Measurements from ENCODE around the gene PHACTR3. TPM values are rescaled to one million over a fixed set of nuclear protein-coding genes. Genes with fewer than 3 reads are reported as not detected.

The PHACTR3 gene
- total RNA-seq, 4 donors from 2014 or later: 1.4 to 7.2 (median 4.3) TPM

DNA sequence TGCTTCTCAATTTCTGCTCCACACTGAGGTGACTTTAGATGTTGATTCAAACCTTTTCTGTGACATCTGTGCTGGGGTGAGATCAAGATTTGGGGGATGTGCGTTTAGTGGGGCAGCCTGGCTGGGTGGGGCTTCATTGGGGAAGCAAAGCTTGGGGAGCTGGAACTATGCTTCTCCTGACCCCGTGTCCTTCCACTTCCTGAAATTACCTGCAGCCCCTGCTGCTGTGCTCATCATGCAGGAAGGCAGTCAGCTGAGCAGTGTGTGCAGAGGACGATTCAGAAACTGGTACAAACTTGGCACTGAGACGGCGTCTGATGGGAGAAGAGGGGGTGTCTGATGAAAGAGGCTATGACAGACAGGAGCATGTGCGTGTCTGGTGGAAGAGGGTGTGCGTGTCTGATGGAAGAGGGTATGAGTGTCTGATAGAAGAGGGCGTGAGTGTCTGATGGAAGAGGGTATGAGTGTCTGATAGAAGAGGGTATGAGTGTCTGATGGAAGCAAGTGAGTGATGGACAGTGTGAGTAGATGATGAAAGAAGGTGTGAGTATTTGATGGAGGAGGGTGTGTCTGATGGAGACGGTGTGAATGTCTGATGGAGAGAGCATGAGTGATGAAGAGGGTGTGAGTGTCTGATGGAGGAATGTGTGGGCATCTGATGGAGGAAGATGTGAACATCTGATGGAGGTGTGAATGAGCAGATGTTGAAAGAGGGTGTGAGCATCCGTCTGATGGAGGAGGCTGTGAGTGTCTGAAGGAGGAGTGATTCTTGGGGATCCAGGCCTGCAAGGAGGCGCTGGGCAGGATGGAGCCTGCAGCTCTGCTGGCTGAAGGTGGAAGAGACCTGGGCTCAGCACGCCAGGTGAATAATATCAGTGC is 225.7 kb downstream of the PHACTR3 start:
- DNase-seq (ENCODE audit: low spot score in 2 of 2): peak; percentile 13 to 80

DNA sequence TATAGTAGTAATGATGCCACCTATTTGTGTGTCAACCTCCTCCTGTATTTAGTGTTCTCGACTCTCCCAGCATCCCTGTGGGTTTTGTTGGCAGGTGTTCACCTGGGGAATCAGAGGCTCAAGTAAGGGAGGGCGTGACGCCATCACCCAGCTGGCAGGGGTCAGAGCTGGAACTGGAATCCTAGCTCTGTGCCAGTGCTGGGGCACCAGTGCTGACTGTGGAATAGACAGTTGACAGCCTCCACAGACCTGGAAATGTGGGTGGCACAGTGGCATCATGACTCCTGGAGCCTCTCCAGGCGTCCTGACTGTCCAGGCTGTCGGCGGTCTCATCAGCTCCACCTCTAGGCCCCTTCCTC is 226.3 kb downstream of the PHACTR3 start:
- 50 to 62% methylated on average over 6 of the region's 6 CpGs for WGBS, 2 donors
- intact Hi-C loops (cut with DNase I; ENCODE audit: low total_unique reads): no loop called here
- peak in 1 of 2 donors; percentile 75 for DNase-seq (ENCODE audit: low spot score in 2 of 2)
- TF ChIP-seq, protein P1, sequence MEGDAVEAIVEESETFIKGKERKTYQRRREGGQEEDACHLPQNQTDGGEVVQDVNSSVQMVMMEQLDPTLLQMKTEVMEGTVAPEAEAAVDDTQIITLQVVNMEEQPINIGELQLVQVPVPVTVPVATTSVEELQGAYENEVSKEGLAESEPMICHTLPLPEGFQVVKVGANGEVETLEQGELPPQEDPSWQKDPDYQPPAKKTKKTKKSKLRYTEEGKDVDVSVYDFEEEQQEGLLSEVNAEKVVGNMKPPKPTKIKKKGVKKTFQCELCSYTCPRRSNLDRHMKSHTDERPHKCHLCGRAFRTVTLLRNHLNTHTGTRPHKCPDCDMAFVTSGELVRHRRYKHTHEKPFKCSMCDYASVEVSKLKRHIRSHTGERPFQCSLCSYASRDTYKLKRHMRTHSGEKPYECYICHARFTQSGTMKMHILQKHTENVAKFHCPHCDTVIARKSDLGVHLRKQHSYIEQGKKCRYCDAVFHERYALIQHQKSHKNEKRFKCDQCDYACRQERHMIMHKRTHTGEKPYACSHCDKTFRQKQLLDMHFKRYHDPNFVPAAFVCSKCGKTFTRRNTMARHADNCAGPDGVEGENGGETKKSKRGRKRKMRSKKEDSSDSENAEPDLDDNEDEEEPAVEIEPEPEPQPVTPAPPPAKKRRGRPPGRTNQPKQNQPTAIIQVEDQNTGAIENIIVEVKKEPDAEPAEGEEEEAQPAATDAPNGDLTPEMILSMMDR (IDR thresholded peaks at IDR 0.05): no peak
- no peak for TF ChIP-seq POLR2A (IDR thresholded peaks at IDR 0.05)
- no peak overlapping the region for H3K4me3 ChIP-seq (ENCODE audit: low read depth, poor library complexity, severe bottlenecking)

More for the DNA sequence above, 225.7 kb downstream of the PHACTR3 start:
- WGBS, 2 donors: 69 to 71% methylated on average over 12 of the region's 12 CpGs
- intact Hi-C loops (cut with DNase I; ENCODE audit: low total_unique reads): no loop called here
- no peak overlapping the region for H3K4me3 ChIP-seq (ENCODE audit: low read depth, poor library complexity, severe bottlenecking)
- TF ChIP-seq POLR2A (IDR thresholded peaks at IDR 0.05): no peak

DNA sequence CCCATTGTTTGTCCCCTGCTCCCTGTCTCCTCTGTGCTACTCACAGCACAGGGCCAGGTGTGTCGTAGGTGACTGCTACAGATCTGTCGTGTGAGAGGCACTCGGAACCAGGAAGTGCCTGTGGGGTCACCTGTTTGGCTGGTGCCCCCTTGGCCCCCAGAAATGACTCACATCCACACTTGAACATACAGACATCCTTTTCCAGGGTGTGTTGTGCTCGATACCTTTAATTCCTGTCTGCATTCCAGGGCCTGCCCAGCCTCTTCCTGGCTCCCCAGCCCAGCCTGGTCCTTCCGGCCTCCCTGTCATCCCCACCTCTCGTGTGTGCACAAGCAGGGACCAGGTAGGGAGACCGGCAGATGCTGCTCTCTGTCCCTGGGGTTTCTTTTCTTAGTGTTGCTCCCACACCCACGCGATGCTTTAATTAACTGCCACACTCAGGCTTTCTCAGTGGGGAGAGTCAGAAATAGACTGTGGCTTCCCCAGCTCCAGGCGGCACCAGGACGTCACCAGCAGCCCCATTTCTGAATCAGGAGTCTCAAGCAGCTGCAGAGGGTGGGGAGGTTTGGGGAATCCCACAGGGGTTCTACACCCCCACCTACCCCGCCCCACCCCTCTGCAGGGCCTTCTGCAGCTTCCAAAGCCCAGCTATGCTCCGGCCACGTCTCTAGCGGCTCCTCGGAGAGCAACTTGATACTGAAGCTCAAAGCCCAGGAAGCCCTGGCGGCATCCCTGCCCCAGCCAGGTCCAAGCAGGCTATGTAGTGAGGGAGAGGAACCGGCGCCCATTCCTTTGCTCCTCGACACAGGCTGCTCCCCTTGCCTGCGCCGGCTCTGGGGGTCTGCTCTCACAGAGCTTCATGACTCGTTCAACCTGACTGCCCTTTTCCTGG is 226.9 kb downstream of the PHACTR3 start:
- peak in 1 of 2 donors; percentile 83 for DNase-seq (ENCODE audit: low spot score in 2 of 2)
- WGBS, 2 donors: 68 to 72% methylated on average over 23 of the region's 23 CpGs
- intact Hi-C loops (cut with DNase I; ENCODE audit: low total_unique reads): no loop called here
- H3K4me3 ChIP-seq (ENCODE audit: low read depth, poor library complexity, severe bottlenecking): no peak overlapping the region
- no peak for TF ChIP-seq POLR2A (IDR thresholded peaks at IDR 0.05)
- TF ChIP-seq, protein P1 (IDR thresholded peaks at IDR 0.05): no peak

DNA sequence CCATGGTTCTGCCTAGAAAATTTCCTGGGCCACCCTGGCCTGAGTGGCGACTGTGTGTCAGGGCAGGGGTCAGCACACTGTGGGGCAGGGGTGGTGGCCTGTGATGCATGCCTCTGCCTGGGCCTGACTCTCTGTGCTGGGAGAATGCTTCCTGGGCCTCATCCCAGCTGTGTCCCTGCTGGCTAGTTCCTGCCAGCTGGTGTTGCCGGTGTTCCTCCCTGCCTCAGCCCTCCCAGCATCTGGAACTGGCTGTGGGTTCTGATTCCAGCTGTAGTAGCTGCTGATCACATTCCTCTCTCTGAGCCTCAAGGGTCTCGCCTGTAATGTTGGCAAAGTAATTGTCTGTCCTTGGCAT is 227.6 kb downstream of the PHACTR3 start:
- TF ChIP-seq, protein P1 (IDR thresholded peaks at IDR 0.05): no peak
- TF ChIP-seq POLR2A (IDR thresholded peaks at IDR 0.05): no peak
- no peak for DNase-seq (ENCODE audit: low spot score in 2 of 2)
- intact Hi-C loops (cut with DNase I; ENCODE audit: low total_unique reads): no loop called here
- WGBS, 2 donors: 47 to 55% methylated on average over 3 of the region's 3 CpGs
- no peak overlapping the region for H3K4me3 ChIP-seq (ENCODE audit: low read depth, poor library complexity, severe bottlenecking)

DNA sequence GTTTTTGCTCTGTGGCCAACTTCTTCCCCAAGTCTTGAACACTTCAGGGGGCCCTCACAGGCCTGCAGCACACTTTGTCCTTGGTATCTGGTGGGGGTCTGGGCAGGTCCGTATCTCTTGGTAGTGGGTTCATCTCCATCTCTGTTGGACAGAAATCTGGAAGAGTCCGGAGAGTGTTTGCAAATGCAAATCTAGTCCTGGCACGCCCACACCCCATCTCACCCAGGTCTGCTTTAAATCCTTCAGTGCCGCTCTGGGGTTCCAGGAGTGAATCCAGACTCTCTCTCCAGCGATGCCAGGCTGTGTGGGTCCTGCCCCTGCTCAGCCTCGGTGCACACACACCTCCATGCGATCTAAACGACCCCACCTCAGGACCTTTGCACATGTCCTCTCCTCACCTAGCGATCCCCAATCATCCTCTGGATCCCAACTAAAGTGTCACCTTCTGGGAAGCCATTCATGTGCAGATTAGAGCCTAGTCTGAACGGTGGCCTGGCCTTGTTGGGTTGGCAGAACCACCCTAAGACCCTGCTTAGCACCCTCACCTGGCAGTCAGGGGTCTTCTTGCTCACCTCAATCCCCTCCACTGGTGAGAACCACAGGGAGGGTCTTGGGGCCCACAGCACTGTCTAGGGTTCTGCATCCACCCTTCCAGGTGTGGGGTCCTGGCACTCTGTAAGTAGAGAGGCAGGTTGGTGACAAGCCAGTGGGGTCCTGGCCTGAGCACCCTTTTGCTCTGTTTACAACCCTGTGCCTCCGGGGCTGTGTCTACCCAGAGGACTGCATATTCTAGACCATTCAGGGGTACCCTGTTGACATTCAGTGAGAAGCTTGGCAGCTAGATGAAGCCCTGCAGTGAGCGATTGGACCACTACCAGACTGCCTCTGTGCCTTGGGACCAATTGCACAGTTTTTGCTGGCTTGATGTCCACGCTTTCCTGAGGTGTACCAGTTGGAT is 228.3 kb downstream of the PHACTR3 start:
- WGBS, 2 donors: 91 to 94% methylated on average over 13 of the region's 13 CpGs
- no peak overlapping the region for H3K4me3 ChIP-seq (ENCODE audit: low read depth, poor library complexity, severe bottlenecking)
- intact Hi-C loops (cut with DNase I; ENCODE audit: low total_unique reads): no loop called here
- TF ChIP-seq, protein P1 (IDR thresholded peaks at IDR 0.05): no peak
- TF ChIP-seq POLR2A (IDR thresholded peaks at IDR 0.05): no peak
- DNase-seq (ENCODE audit: low spot score in 2 of 2): peak in 1 of 2 donors; percentile 80

All from lower leg skin (tissue), 4 donors.